GM12875 (cell line): ENCODE results near the gene WDR20.

Source experiments
- H3K4me3 ChIP-seq: one replicate; pipeline ENCODE4 v1.5.1; 2011; ENCODE audit warnings: low read depth, low read length, control low read depth
- TF ChIP-seq, protein P1 (sequence below): IDR thresholded peaks from 2 replicates; pipeline ENCODE4 v1.5.1; 2011; ENCODE audit warnings: low read depth, mild to moderate bottlenecking, control low read depth, inconsistent platforms, low read length, moderate library complexity, borderline replicate concordance; ENCODE audit not compliant: insufficient read depth

The WDR20 gene

GRCh38 chr14:102225936-102226335 lies 86.2 kb downstream of the WDR20 start:
- TF ChIP-seq, protein P1, sequence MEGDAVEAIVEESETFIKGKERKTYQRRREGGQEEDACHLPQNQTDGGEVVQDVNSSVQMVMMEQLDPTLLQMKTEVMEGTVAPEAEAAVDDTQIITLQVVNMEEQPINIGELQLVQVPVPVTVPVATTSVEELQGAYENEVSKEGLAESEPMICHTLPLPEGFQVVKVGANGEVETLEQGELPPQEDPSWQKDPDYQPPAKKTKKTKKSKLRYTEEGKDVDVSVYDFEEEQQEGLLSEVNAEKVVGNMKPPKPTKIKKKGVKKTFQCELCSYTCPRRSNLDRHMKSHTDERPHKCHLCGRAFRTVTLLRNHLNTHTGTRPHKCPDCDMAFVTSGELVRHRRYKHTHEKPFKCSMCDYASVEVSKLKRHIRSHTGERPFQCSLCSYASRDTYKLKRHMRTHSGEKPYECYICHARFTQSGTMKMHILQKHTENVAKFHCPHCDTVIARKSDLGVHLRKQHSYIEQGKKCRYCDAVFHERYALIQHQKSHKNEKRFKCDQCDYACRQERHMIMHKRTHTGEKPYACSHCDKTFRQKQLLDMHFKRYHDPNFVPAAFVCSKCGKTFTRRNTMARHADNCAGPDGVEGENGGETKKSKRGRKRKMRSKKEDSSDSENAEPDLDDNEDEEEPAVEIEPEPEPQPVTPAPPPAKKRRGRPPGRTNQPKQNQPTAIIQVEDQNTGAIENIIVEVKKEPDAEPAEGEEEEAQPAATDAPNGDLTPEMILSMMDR = no peak
- no peak overlapping the region for H3K4me3 ChIP-seq

DNA sequence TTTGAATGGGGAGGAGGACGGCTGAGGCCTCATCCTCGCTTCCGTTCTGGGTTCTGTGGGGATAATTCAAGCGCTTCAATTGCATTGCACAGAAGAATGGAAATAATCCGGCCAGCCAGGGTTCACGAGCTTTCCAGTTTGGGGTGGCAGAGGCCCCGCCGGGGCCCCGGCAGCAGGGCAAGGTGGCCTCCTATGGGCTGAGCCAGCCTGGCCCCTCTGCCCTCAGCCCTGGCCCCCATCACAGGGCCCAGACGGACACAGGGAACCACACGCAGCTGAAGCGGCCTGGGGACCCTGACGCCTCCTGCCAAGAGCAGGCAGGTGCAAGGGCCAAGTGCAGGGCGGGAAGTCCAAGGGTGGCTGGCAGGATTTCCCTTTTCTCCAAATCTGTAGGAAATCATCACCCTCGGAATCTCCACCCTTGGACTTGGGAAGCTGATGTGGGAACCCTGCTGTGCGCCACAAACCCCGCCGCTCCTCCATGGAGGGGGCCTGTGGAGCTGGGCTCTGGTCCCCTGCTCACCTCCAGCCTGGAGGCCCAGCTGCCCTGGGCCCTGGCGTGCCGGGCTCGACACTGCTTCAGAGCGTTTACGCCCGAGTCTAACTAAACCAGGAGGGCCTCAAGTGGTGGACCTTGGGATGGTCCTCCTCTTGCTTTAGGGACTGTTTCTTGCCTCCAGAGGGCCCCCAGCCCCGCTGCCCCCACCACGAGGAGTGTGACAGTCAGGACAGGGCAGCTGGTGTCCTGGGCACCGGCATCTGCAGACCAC lies 86.8 kb downstream of the WDR20 start:
- TF ChIP-seq, protein P1 = no peak
- H3K4me3 ChIP-seq = no peak overlapping the region

- no peak overlapping the region for H3K4me3 ChIP-seq
- TF ChIP-seq, protein P1 = no peak
These were observed 87.7 kb downstream of the WDR20 start for GRCh38 chr14:102227184-102227964.

GRCh38 chr14:102229071-102229738 lies 89.5 kb downstream of the WDR20 start:
- H3K4me3 ChIP-seq = no peak overlapping the region
- TF ChIP-seq, protein P1 = no peak

- no peak overlapping the region for H3K4me3 ChIP-seq
- TF ChIP-seq, protein P1 = no peak
These were observed 90.0 kb downstream of the WDR20 start for GRCh38 chr14:102229739-102230092.

DNA sequence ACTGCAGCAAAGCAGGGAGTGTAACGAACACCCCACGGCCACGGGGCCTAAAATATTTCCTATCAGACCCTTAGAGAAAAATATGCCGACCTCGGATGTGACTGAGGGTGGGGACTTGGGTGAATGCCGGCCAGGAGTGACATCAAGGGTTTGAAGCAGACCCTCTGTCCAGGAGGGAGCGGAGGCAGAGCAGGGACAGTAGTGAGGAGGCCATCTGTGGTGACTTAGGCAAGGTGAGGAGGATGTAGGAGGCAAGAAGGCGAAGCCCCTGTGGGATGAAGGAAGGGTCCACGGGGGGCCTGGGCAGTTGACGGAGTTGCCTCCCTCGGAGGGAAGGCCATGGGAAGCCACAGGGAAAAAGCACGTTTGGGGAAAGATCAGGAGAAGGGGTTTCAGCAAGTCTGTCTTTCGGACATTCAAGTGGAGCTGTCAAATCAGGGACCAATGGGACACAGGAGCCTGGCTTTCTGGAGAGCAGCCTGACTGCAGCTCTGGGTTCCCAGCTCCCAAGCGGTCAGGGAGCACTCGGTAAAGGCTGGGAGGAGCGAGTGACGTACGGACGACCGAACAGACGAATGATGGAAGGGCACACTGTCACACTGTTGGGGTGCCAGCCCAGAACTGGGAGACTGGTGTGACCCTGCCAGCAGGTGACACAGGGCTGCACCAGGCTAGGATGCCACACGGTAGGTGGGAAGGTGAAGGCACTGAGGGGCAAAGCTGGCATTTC lies 90.9 kb downstream of the WDR20 start:
- H3K4me3 ChIP-seq = no peak overlapping the region
- TF ChIP-seq, protein P1 = no peak
